GM20431 (cell line): ENCODE measurements around the gene CWC22.
"Not testable (repeated sequence)": the region's sequence is repeated elsewhere in the genome, so short reads cannot be mapped to it uniquely, and the experiment has no call there.

Experiments used
- in situ Hi-C: fragments of 300-500 bp; cut with MseI, MboI; formaldehyde crosslinking; loops from one replicate; pipeline ENCODE4 v1.15.0; 2020; ENCODE audit warnings: low sequenced_read_pairs; ENCODE audit not compliant: unreplicated experiment

CWC22 gene

DNA sequence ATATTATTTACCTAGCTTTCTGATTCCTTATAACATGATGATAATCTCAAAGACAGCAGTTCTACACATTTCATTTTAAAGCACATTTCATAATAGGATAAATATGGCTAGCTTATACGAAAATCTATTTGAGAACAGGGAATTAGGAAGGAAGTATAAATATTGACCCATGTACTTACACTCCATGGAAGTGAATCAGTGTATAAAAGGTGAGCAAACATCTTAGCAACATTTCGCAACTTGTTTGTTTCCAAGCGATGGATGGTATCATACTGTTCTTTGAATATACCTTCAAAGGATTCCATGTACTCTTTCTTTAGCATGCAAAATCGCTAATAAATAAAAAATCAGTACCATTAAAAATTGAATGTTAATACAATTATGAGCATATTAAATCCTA lies 53.1 kb downstream of the CWC22 start:
- in situ Hi-C loops, result no loop called here

DNA sequence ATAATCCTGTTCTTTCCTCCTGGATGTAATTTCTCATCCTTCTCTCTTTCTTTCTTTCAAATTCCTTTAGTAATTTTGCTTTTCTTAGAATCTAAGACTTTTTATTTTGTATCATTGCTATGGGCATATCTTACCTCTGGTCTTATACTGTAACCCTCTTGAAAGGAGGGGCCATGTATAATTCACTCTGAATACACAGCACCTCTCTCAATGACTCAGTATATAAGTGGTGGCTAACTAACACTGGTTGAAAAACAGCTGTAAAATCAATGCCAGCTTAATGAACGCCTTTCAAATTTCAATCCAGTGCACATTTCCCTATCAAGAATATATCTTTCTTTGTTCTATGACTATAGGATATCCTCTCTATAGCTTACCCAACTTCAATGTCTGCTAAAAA lies 53.7 kb downstream of the CWC22 start:
- in situ Hi-C loops, result no loop called here

DNA sequence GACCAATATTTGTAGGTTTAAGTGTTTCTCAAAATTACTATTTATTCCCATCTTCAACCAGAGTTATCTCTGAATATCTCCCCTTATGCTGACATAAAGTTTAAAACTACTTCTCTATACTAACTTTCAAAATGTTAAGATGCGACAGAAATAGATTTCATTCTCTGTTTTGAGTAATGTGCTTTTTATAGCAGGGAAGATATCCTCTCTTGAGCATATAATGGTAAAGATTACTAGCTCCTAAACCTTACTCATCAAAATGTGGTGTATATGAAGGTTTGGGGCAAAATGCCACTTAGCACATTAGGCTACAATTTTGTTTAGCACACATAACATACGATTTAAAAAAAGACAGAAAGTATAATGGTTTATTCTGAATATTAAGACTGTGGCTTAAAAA lies 54.4 kb downstream of the CWC22 start:
- in situ Hi-C loops, result no loop called here

DNA sequence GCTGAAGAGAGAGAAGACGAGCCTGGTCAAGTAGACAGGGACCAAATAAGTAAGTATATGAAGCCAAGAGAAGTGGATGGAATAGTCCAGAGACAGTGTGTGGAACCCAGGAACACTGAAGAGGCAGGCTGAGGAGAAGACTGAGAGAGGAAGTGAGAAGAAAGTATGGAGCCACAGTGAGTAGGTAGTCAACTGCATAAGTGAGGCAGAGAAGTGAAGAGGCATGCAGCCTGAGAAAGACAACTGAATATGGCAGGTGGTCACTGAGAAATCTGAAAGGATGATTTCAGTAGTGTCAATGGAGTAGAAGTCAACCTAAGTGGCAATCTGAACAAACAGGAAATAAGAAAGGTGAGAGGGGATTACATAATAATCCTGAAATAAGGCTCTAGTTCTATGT lies 55.4 kb downstream of the CWC22 start:
- in situ Hi-C loops, result no loop called here

DNA sequence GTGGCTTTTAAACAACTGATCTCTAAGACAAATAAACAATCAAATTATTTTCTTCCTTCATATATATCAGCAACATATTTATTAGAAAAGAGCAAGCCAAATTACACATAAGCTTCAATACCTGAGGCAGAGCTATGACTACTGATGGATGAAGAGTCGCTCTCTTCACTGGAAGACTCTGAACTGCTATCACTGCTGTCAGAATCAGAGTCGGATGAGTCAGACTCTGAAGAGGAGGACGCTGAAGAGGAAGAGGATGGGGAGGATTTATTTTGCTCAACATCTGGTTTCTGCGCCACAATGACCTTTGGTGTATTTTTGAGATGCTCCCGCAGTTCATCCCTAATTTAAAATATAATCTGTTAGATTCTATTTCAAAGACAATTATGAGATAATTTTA lies 56.7 kb downstream of the CWC22 start:
- in situ Hi-C loops, result no loop called here

DNA sequence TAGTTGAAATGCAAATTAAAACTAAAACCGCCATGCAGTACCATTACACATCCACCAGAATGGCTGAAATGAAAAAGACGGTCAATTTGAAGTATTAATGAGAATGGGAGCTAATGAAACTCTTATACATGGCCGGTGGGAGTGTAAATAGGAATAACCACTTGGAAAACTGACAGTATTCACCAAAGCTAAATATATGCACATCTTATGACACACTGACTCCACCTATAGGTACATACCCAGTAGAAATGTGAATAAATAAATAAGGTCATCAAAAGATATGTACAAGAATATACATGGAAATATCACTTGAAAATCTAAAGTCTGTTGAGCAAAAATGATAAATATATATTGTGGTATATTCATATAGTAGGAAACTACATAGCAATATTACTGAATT lies 57.7 kb downstream of the CWC22 start:
- in situ Hi-C loops, result no loop called here

DNA sequence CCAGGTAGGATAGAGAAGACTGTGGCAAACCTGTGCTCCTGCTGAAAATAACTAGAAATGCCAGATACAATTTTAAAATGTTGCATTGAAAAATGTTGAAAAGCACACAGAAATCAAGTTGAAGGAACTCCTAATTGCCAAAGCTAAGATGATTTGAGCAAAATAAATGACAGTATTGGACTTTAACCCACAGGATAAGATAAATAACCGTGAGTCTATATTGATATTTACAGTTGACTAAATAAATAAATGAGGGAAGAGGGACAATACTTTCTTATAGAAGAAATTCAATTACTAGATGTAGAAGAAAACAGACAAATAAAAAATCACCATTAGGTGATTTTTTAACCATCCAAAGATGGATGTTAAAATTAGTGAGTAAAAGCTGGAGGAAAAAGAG lies 59.0 kb downstream of the CWC22 start:
- in situ Hi-C loops, result no loop called here

DNA sequence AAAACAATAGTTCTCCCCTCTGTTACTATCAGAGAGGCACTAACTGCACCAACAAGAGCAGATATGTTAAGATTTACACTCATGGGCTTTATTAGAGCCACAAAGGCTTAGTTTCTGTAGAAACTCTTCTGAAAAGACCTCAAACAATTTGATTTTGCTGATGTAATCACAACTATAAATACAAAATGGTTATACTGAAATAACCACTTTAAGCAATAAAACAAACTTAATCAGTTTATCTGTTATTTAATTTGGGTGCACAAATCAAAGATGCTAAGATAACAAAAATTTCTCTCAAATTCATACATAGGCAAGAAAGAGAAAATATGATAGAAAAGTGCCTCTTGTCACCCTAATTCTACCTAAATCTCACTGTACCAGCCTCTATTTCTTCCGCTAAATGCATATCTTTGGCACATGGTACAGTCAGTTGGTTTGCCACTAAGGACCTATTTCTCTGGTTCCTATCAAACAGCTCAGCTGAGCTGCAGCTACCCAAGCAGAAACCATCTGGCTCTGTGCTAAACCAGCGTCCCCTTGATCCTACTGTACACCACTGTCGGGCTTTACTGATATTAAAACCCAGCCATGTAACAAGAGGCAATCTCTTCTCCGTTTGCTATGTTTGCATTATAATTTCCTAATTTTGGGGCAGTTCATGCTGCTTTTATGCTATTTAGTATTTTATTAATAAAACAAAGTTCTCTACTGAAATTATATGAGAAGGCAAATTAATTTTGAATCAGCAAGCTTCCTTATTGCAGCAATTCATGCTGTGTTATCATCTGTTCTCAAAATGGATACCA lies 60.1 kb downstream of the CWC22 start:
- in situ Hi-C loops, result no loop called here

DNA sequence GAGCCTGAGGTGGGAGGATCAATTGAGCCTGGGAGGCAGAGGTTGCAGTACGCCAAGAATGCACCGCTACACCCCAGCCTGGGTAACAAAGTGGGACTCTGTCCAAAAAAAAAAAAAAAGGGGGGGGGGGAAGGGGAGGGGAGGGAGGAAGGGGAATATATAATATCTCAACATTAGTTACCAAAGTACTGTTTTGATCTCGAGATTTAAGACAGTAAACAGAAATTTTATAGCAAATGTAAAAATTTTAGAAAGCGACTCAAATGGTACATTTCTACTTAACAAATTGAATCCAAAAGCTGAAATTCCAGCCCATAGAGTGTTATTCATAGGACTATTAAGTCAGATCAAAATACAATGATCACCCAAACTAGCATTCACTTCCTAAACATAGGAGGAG lies 60.8 kb downstream of the CWC22 start:
- in situ Hi-C loops, result no loop called here

DNA sequence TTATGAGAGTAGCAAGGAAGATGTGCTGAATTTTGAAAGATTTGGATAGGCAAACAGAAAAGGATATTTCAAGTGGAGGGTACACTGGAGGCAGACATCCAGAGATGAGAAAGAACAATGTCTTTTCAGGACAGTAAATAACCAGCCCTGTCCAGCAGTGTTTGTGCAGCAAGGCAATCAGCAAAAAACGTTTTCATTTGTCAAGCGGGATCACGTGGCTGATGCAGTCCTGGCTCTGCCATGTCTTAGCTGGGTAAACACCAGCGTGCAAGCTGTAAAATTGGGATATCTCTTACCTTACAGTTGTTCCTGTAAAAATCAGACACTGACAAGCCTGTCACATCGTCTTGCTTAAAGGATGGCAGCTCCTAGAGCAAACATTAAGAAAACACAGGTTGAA lies 67.8 kb downstream of the CWC22 start:
- in situ Hi-C loops, result no loop called here

DNA sequence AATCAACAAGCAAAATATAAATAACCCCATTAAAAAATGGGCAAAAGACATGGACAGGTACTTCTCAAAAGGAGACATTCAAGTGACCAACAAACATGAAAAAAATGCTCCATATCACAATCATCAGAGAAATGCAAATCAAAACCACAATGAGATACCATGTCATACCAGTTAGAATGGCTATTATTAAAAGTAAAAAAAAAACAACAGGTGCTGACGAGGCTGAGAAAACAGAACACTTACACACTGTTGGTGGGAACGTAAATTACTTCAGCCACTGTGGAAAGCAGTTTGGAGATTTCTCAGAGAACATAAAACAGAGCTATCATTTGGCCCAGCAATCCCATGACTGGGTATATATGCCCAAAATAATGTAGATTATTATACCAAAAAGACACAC lies 69.1 kb downstream of the CWC22 start:
- in situ Hi-C loops, result no loop called here

DNA sequence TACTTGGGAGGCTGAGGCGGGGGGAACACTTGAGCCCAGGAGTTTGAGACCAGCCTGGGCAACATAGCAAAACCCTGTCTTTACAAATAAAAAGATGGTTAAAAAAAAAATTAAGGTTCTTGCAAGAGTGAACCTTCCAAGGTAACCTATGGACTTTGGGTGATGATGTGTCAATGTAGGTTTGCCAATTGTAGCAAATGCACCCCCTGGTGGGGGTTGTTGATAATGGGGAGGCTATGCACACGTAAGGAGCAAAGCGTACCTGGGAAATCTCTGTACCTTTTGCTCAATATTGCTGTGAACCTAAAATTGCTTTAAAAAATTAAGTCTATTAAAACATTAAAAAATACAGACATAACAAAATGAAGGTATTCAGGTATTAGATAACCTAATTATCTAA lies 70.4 kb downstream of the CWC22 start:
- in situ Hi-C loops, result no loop called here

DNA sequence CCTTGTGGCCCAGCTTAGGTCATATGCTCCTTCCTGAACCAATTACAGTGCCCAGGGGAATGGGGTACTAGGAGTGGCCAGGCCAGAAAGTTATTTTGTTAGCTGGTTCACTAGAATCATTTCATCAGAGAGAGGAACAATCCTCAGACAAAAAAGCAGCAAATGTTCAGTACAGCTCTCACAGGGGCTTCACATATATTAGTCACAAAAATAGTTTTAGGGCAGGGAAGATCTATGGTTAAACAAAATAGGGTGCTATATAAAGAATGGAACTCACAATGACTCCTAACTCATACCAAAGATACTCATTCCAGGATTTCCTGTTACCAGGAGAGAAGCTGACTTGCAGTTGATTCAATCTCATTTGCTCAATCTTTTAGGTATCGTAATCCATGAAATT lies 71.0 kb downstream of the CWC22 start:
- in situ Hi-C loops, result no loop called here

DNA sequence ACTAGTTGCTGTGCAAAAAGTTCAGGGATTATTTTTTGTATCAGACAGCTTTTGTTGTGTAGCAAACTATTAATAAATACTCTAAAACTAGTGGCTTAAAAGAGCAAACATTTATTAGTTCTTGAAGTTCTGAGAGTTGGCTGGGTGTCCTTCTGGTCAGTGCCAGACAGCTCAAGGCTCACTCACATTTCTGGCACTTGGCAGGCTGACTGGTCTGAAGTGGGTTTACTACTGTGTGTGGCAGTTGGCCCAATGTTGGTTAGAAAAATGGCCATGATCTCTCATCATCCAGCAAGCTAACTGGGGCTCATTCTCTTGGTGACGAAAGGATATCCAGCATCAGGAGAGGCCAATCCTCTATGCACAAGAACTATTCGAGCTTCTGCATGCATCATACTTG lies 74.3 kb downstream of the CWC22 start:
- in situ Hi-C loops, result no loop called here

DNA sequence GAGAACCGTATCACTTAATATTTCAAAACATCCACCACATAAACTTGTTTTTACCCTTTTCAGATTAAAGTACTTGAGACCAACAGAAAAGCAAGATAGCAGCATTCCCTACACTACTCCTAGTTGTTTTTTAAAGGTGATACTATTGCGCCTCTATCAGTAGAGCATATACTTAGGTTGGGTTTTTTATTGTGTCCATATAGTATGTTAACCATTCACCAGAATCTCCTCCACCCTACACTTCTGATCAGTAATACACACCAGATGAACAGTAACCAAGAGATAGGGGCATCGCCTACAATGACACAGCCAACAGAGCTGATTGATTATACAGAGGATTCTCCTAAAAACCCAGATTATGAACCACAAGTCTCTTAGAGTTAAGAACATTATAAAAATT lies 75.6 kb downstream of the CWC22 start:
- in situ Hi-C loops, result no loop called here

DNA sequence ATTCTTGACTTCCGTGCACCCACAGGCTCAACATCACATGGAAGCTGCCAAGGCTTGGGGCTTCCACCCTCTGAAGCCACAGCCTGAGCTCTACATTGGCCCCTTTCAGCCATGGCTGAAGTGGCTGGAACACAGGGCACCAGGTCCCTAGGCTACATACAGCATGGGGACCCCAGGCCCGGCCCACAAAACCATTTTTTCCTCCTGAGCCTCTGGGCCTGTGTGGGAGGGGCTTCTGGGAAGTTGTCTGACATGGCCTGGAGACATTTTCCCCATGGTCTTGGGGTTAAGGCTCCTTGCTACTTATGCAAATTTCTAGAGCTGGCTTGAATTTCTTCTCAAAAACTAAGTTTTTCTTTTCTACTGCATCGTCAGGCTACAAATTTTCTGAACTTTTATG lies 77.1 kb downstream of the CWC22 start:
- in situ Hi-C loops, result not testable (repeated sequence)

DNA sequence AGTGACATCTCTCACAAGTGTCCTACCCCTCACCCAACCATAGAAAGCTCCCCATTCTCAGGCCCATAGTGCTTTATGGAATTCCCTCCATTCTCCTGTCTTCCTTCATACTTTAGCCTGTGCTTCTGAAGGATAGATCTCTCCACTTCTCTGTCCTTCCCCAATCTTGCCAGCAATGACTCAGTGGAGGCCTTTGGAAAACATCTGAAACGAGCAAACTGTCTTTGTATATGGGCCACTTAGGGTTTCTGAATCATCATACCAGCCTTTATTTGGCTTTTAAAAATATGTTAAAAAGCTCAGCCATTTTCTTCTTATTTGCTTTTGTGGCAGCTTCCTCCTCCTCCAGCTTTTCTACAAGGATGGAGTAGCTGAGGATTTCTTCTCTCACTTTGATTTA lies 80.1 kb downstream of the CWC22 start:
- in situ Hi-C loops, result no loop called here

DNA sequence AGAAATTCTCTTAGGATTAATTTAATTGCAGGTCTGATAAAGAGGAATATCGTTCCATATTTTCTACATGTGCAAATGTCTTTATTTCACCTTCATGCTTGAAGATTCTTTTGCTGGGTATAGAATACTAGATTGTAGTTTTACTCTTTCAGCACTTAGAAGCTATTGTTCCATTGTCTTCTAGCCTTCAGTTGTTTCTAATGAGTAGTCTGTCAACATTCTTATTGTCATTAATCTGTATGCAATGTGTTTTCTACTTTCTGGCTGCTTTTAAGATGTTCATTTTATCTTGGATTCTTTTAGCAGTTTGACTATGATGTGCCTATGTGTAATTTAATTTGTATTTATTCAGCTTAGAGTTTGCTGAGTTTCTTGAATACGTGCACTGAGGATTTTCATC lies 81.4 kb downstream of the CWC22 start:
- in situ Hi-C loops, result no loop called here

DNA sequence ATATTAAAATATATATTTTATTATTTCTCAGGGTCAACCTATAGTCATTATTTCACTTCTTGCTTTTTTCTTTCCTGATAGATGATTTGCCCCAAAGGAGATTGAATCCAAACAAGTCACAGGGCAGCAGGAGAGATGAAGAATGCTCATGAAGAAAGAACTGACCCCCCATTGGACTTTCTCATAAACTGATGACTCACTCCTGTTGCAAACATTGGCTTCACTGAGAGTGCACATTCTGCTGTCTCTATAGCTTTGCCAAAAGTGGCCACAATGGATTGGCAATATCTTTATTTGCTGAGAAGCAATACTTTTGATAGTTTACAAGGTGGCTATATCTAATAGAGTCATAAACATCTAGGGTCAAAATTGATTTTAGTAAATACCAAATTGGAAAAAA lies 89.8 kb downstream of the CWC22 start:
- in situ Hi-C loops, result no loop called here

DNA sequence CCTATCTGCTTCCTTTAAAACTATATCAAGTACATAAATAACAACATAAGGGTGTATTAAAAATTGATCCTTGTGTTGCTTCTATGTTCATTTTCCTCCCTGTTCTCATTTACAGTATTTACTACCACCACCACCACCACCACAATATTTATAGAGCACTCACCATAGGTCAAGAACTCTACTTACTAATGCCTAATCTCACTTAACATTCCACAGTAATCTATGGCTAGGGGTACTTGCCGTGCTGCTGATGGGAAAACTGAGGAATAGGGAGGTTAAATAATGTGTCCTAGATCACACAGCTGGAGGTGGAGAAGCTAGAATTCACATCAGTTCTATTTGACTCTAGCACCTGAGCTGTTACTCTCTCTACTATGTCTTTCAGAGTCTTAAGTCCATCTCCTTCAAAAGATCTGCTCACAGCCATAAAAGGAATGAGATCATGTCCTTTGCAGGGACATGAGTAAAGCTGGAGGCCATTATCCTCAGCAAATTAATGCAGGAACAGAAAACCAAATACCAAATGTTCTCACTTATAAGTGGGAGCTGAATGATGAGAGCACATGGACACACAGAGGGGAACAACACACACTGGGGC lies 91.6 kb downstream of the CWC22 start:
- in situ Hi-C loops, result no loop called here

DNA sequence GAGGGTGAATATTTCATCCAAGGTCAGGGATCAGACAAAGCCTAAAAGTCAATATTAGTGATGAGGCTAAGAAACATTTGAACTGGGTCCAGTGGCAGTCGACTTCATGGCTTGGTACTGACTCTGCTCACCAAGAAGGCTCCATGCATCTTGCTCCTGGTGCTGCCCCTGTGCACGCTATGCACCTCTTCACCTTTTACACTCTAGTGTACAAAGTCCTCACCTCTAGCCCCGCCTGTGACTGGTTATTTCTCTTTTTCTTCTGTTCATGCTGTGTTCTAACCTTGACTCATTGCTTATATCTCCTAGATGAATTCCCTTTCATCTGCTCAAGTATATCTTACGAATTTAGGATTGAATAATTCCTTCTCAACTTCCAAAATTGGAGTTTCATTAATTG lies 93.3 kb downstream of the CWC22 start:
- in situ Hi-C loops, result no loop called here

DNA sequence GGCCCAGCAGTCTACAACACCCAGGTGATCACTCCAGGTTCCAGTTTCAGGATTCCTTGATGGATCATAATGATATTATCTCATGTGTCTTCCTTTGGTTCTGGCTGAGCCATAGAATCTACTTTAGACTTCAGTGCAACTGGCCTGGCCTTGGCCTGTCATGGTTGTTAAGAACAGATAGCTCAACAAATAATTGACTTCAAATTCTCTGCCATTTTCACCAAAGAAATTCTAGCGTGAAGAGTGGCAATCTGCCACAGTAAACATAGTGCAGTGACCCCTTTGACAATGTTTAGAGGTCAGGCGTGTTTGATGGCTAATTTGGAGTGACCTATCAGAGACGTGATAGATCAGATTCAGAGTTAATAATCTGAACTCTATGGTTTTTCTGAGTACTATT lies 95.5 kb downstream of the CWC22 start:
- in situ Hi-C loops, result no loop called here
